Pulmonary artery endothelial cell (primary cell): ENCODE results near the gene TMEM170A. TPM values are rescaled to one million over a fixed set of nuclear protein-coding genes. Genes with fewer than 3 reads are reported as not detected.

Experiments
- DNase-seq: peaks from one replicate; pipeline ENCODE4 v3.0.0-alpha.2; 2011; ENCODE audit warnings: low read depth, low spot score
- total RNA-seq: library from RNA; depleted of rRNA; stranded (reverse); fragments of >200 nt; gene quantifications from 2 replicates; pipeline ENCODE4 v1.2.3, GENCODE V29; 2014

The TMEM170A gene
- total RNA-seq, 1 donor from 2014 or later: 25.1 TPM

DNA sequence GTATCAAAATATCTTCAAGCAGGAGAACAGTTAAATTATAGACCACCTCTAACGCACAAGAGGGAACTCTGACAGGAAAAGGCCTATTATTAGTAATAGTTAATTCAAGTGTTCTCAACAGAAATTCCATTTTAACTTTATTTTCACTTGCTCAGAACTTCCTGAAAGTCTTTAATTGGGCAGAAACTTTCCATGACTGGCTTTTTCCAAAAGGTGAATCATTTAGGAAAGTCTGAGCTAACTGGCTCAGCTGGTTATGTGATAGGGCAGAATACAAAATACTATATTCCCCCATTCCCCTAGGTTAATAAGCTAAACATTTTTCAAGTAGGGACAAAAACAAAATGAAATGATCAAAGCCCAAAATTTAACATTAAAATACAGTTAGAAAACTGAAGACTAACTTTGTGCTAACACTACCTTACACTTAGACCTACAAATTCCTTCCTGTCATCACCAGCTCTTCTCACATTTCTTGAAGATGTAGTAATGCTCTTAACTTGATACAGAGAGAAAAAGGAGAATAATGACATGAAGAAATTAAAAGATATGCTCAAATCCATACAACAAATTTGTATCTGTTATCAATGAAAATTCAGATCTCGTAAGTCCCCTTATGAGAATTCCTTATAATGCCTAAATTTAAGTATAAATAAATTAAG lies 62.2 kb downstream of the TMEM170A start:
- peak; percentile 62 for DNase-seq

DNA sequence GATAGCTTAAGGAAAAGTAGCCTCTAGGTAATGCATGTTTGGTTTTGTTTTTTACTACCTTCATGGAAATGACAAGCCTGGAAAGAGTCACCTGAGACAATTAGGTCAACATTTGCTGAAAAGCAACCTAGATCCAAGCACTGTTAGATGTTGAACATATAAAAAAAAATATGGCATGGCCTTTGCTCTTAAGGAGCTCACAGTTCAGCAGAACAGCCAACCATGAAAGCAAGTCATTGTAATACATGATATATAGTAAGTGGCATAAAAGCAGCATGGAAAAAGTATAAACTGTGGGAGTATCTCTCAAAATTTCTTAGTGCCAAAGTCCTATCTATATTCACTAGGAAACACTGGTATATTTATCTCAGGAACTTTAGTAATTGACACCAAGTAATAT lies 62.8 kb downstream of the TMEM170A start:
- DNase-seq: no peak

DNA sequence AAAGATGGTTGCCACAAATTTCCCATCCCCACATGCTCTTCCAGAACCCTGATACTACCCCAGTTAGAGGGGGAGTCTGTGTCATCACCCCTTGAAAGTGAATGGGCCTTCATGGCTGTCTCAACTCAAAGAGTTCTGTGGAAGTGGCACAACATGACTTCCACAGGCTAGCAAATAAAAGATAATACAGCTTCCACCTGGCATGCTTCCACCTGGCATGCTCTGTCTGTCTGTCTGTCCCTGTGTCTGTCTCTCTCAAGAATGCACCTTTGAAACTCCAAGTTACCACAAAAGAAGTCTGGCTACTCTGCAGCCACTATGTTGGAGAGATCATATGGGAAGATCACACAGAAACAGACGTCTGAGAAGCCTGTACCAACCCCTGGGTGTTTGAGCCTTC lies 66.2 kb downstream of the TMEM170A start:
- no peak for DNase-seq

DNA sequence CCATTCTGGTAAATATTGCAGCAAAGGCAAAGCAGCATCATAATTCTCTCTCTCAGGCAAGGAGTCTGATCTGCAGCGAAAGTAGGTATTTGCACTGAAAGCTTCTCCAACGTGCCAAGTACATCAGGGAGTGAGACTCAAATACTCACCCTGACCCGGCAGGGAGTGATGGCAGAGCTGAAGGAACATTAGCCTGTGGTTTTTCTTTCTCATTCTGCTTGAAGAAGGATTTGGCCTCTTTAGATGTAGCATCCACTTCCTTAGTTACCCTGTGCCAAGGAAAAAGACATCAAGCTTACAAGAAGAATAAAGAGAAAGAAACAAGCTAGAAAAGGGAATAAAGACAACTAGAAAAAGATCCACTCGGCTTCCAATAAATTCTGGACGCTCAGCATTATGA lies 69.5 kb downstream of the TMEM170A start:
- no peak for DNase-seq

Other genes with a start within 250 kb of the TMEM170A start
- gene CTRB1, start 245.7 kb downstream of the TMEM170A start, total RNA-seq: not detected in 2 replicates
- 118 and 122 TPM in 2 replicates for gene BCAR1, start 213.1 kb downstream of the TMEM170A start, total RNA-seq
- 51.0 and 55.1 TPM in 2 replicates for gene CFDP1, start 31.2 kb downstream of the TMEM170A start, total RNA-seq
- 1.5 and 2.1 TPM in 2 replicates for gene CHST6, start 30.8 kb upstream of the TMEM170A start, total RNA-seq
- not detected in 2 replicates for gene CHST5, start 71.4 kb upstream of the TMEM170A start, total RNA-seq
- 15.0 and 19.2 TPM in 2 replicates for gene TMEM231, start 91.6 kb upstream of the TMEM170A start, total RNA-seq
- gene GABARAPL2, start 101.7 kb upstream of the TMEM170A start, total RNA-seq: 33.1 and 34.6 TPM in 2 replicates
- gene ADAT1, start 158.6 kb upstream of the TMEM170A start, total RNA-seq: 55.0 and 59.7 TPM in 2 replicates
- 213 and 222 TPM in 2 replicates for gene KARS1, start 183.0 kb upstream of the TMEM170A start, total RNA-seq
- gene TERF2IP, start 183.1 kb upstream of the TMEM170A start, total RNA-seq: 39.0 and 49.8 TPM in 2 replicates
- not detected in 2 replicates for gene CPHXL2, start 212.3 kb upstream of the TMEM170A start, total RNA-seq
- not detected in 2 replicates for gene DUXB, start 236.8 kb upstream of the TMEM170A start, total RNA-seq